ENCODE data around the gene CYP1A2. TPM values are rescaled to one million over a fixed set of nuclear protein-coding genes. Genes with fewer than 3 reads are reported as not detected.
"Not testable (repeated sequence)": the region's sequence is repeated elsewhere in the genome, so short reads cannot be mapped to it uniquely, and the experiment has no call there.

Gene CYP1A2
- total and polyA plus RNA-seq, 4 donors: 0.05 to 0.57 (median 0.17) TPM; not detected in 1

- ATAC-seq (ENCODE audit: insufficient read depth, low FRiP score) (no peak), DNase-seq (no peak)
- peak overlapping the region in 1 of 2 donors; percentile 89 for H3K27ac ChIP-seq (ENCODE audit: low read depth in 1 of 2, low read length in 1 of 2)
- no peaks in the 10 kb centered on the region for H3K36me3 ChIP-seq (ENCODE audit: control insufficient read depth in 4 of 4, insufficient read depth in 4 of 4, low read length in 4 of 4)
- H3K9me3 ChIP-seq (ENCODE audit: control insufficient read depth in 4 of 4, insufficient read depth in 3 of 4, low read length in 3 of 4): no peaks in the 10 kb centered on the region
- H3K27me3 ChIP-seq (ENCODE audit: control insufficient read depth in 3 of 3, insufficient read depth in 3 of 3, low read length in 2 of 3): peaks cover 0 to 37% (median 24%) of the 10 kb centered on the region in 3 donors
- no peak overlapping the region for H3K9ac ChIP-seq (ENCODE audit: insufficient read depth in 1 of 2, low read length in 2 of 2)
- WGBS, 2 donors: 23 to 44% methylated on average over 24 of the region's 24 CpGs
- TF ChIP-seq CTCF (IDR thresholded peaks at IDR 0.05; ENCODE audit: control extremely low read depth, extremely low read depth): no peak
- H3K4me1 ChIP-seq (ENCODE audit: control insufficient read depth in 5 of 5, insufficient read depth in 5 of 5, low read length in 5 of 5): peaks cover 0 to 31% (median 0%) of the 10 kb centered on the region in 5 donors
- H3K4me3 ChIP-seq: peak overlapping the region; percentile 51
These were observed 21.9 kb upstream of the CYP1A2 start for GRCh38 chr15:74726774-74727164.

DNA sequence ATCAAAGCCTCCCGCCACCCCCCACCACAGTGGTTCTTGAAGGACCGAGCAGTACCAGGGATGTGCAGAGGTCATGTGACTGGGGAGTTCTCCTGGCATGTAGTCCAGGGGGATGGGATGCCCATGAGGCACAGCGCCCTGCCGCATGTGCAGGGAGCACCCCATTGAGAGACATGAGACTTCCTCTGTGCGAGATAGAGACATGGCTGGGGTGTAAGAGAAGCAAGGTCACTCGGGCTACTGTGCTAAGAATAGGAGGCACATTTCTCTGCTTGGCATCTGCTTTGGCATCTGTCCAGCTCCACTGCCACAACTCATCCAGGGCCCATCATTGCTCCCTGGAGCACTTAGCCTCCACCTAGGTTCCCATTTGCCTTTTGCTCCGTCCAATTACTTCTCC, 20.9 kb upstream of the CYP1A2 start:
- H3K27ac ChIP-seq (ENCODE audit: low read depth in 1 of 2, low read length in 1 of 2): no peak overlapping the region
- H3K4me3 ChIP-seq: no peak overlapping the region
- no peak for TF ChIP-seq CTCF (IDR thresholded peaks at IDR 0.05; ENCODE audit: control extremely low read depth, extremely low read depth)
- WGBS, 2 donors: 73 to 81% methylated on average over 7 of the region's 7 CpGs
- H3K36me3 ChIP-seq (ENCODE audit: control insufficient read depth in 4 of 4, insufficient read depth in 4 of 4, low read length in 4 of 4): no peaks in the 10 kb centered on the region
- peaks cover 0 to 26% (median 0%) of the 10 kb centered on the region in 5 donors for H3K4me1 ChIP-seq (ENCODE audit: control insufficient read depth in 5 of 5, insufficient read depth in 5 of 5, low read length in 5 of 5)
- ATAC-seq (ENCODE audit: insufficient read depth, low FRiP score) (no peak), DNase-seq (no peak)
- H3K9me3 ChIP-seq (ENCODE audit: control insufficient read depth in 4 of 4, insufficient read depth in 3 of 4, low read length in 3 of 4): no peaks in the 10 kb centered on the region
- no peak overlapping the region for H3K9ac ChIP-seq (ENCODE audit: insufficient read depth in 1 of 2, low read length in 2 of 2)
- peaks cover 0 to 37% (median 24%) of the 10 kb centered on the region in 3 donors for H3K27me3 ChIP-seq (ENCODE audit: control insufficient read depth in 3 of 3, insufficient read depth in 3 of 3, low read length in 2 of 3)

- Histone ChIP-seq H3K4me1 (ENCODE audit: control insufficient read depth in 5 of 5, insufficient read depth in 5 of 5, low read length in 5 of 5) (peaks cover 0 to 22% (median 0%) of the 10 kb centered on the region in 5 donors), H3K27me3 (ENCODE audit: control insufficient read depth in 3 of 3, insufficient read depth in 3 of 3, low read length in 2 of 3) (peaks cover 0 to 37% (median 24%) of the 10 kb centered on the region in 3 donors)
- H3K36me3 ChIP-seq (ENCODE audit: control insufficient read depth in 4 of 4, insufficient read depth in 4 of 4, low read length in 4 of 4); H3K9ac ChIP-seq (ENCODE audit: insufficient read depth in 1 of 2, low read length in 2 of 2); H3K9me3 ChIP-seq (ENCODE audit: control insufficient read depth in 4 of 4, insufficient read depth in 3 of 4, low read length in 3 of 4); H3K4me3 ChIP-seq; H3K27ac ChIP-seq (ENCODE audit: low read depth in 1 of 2, low read length in 1 of 2); DNase-seq; ATAC-seq (ENCODE audit: insufficient read depth, low FRiP score): not testable (repeated sequence)
- WGBS, 2 donors: 87 to 90% methylated on average over 12 to 23 of the region's 30 CpGs
These were observed 19.9 kb upstream of the CYP1A2 start for GRCh38 chr15:74728699-74729098.

GRCh38 chr15:74729372-74729771, 19.3 kb upstream of the CYP1A2 start:
- H3K9ac ChIP-seq (ENCODE audit: insufficient read depth in 1 of 2, low read length in 2 of 2); H3K36me3 ChIP-seq (ENCODE audit: control insufficient read depth in 4 of 4, insufficient read depth in 4 of 4, low read length in 4 of 4); H3K4me3 ChIP-seq; DNase-seq; ATAC-seq (ENCODE audit: insufficient read depth, low FRiP score); H3K27ac ChIP-seq (ENCODE audit: low read depth in 1 of 2, low read length in 1 of 2); H3K9me3 ChIP-seq (ENCODE audit: control insufficient read depth in 4 of 4, insufficient read depth in 3 of 4, low read length in 3 of 4): not testable (repeated sequence)
- 77 to 86% methylated on average over 5 to 6 of the region's 6 CpGs for WGBS, 2 donors
- Histone ChIP-seq H3K4me1 (ENCODE audit: control insufficient read depth in 5 of 5, insufficient read depth in 5 of 5, low read length in 5 of 5) (peaks cover 0 to 22% (median 0%) of the 10 kb centered on the region in 5 donors), H3K27me3 (ENCODE audit: control insufficient read depth in 3 of 3, insufficient read depth in 3 of 3, low read length in 2 of 3) (peaks cover 0 to 35% (median 25%) of the 10 kb centered on the region in 3 donors)
